ENCODE data around the gene TRPM1. TPM values are rescaled to one million over a fixed set of nuclear protein-coding genes. Genes with fewer than 3 reads are reported as not detected.

The TRPM1 gene
- total RNA-seq, 4 donors from 2014 or later = 0.19 to 1.8 TPM; not detected in 2

GRCh38 chr15:31131853-31132375 lies 30.4 kb upstream of the TRPM1 start:
- no peak for ATAC-seq (ENCODE audit: low FRiP score)
- no peak for TF ChIP-seq CTCF (IDR thresholded peaks at IDR 0.05)
- no peak for DNase-seq (ENCODE audit: low spot score)

GRCh38 chr15:31130576-31131237 lies 29.2 kb upstream of the TRPM1 start:
- ATAC-seq (ENCODE audit: low FRiP score) = peak; percentile 40
- DNase-seq (ENCODE audit: low spot score) = no peak
- TF ChIP-seq CTCF (IDR thresholded peaks at IDR 0.05) = no peak

- ATAC-seq (ENCODE audit: low FRiP score) (no peak), DNase-seq (ENCODE audit: low spot score) (no peak)
- TF ChIP-seq CTCF (IDR thresholded peaks at IDR 0.05) = no peak
These were observed 28.3 kb upstream of the TRPM1 start for GRCh38 chr15:31129769-31130303.

- no peak for TF ChIP-seq CTCF (IDR thresholded peaks at IDR 0.05)
- ATAC-seq (ENCODE audit: low FRiP score) (peak; percentile 52), DNase-seq (ENCODE audit: low spot score) (peak; percentile 84)
These were observed 27.6 kb upstream of the TRPM1 start for GRCh38 chr15:31128919-31129768.

- DNase-seq (ENCODE audit: low spot score) (no peak), ATAC-seq (ENCODE audit: low FRiP score) (no peak)
- TF ChIP-seq CTCF (IDR thresholded peaks at IDR 0.05) = no peak
These were observed 27.0 kb upstream of the TRPM1 start for GRCh38 chr15:31128477-31128876.

GRCh38 chr15:31127596-31128261 lies 26.2 kb upstream of the TRPM1 start:
- ATAC-seq (ENCODE audit: low FRiP score) (no peak), DNase-seq (ENCODE audit: low spot score) (no peak)
- no peak for TF ChIP-seq CTCF (IDR thresholded peaks at IDR 0.05)
